ENCODE data around the gene LPAR1. TPM values are rescaled to one million over a fixed set of nuclear protein-coding genes. Genes with fewer than 3 reads are reported as not detected.

LPAR1 gene
- total and polyA plus RNA-seq, 11 donors, result 3.7 to 19.3 (median 6.9) TPM

DNA sequence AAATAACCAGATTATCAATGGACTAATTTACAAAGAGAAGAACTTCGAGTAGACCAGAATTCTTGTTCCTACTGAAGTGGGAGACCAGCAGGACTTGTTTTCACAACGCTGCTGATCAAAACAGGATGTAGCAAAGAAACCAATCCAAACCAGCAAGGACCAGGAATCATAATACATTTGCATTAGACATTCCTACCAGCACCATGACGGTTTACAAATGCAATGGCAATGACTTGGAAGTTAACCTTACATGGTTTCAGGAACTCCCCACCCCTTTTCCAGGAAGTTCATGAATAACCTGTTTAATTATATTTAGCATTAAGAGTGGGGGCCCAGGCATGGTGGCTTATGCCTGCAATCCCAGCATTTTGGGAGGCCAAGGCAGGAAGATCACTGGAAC lies 100.0 kb downstream of the LPAR1 start:
- DNase-seq (no peak), ATAC-seq (no peak)
- Histone ChIP-seq H3K4me1 (peaks cover 0 to 9% (median 0%) of the 10 kb centered on the region in 12 donors), H3K4me3 (no peak overlapping the region), H3K9me3 (no peaks in the 10 kb centered on the region), H3K27me3 (no peaks in the 10 kb centered on the region), H3K36me3 (peaks cover 0 to 17% (median 0%) of the 10 kb centered on the region in 9 donors), H3K27ac (no peak overlapping the region)
- intact Hi-C loops (cut with DNase I), result no loop called here
- WGBS, 4 donors, result 63 to 79% (median 73%) methylated on average over 3 of the region's 3 CpGs
- TF ChIP-seq POLR2A (IDR thresholded peaks at IDR 0.05) (no peak), CTCF (IDR thresholded peaks at IDR 0.05) (no peak)

DNA sequence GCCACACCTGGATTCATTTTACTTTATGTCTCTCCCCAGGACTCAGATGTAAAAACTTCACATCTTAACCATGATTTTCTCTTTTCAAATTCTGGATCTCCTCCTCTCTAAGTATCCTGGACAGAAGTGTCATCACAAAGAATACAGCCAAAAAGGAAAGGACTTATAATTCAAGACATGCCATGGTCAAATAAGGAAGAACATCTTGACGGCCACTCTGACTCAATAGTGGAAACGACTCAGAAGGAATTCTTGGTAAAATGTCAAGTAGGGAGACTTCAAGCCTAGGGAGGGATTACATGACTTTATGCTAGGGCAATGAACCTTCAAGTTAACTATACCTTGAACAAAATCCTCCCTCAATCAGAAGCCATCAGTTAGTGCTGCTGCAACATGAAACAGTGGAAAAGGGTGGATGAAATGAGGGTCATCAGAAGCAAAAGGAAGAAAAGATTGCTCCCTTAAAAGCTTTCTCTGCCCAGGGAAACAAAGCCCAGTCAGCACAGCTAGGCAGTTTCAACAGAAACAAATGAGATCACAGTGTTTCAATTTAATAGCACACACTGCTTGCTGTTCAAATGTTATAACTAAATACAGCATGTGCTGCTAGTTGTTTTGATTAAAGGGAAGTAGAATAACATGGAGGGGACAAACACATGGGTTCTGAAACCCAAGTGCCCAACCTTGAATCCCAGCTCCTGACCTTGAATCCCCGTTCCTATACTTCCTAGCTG lies 101.4 kb downstream of the LPAR1 start:
- TF ChIP-seq POLR2A (IDR thresholded peaks at IDR 0.05) (no peak), CTCF (IDR thresholded peaks at IDR 0.05) (no peak)
- intact Hi-C loops (cut with DNase I), result no loop called here
- ATAC-seq (peak in 1 of 4 donors; percentile 55), DNase-seq (no peak)
- no peak overlapping the region for H3K4me3 ChIP-seq
- peak overlapping the region in 1 of 12 donors; percentile 19 for H3K27ac ChIP-seq
- peaks cover 0 to 13% (median 0%) of the 10 kb centered on the region in 12 donors for H3K4me1 ChIP-seq
- H3K27me3 ChIP-seq, result no peaks in the 10 kb centered on the region
- peaks cover 0 to 4% (median 0%) of the 10 kb centered on the region in 12 donors for H3K9me3 ChIP-seq
- H3K36me3 ChIP-seq, result peaks cover 0 to 15% (median 0%) of the 10 kb centered on the region in 9 donors
- 51 to 63% (median 60%) methylated on average over 3 of the region's 3 CpGs for WGBS, 4 donors

DNA sequence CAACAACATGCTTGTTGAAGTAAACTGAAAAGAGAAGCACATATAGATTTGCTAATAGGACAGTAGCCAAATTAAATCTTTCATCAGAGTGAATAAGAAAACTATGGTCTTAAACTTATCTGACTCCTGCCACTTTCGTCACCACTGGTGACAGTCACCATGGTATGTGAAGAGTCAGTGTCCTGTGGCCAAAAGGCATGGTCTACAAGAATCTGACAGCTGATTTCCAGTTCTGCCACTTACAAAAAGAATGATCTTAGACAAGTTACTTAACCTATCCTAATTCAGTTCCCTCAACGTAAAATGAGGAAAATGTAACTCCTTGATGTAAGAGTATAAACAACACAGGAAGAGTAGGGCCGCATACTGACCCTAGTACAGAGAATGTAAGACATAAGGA lies 102.0 kb downstream of the LPAR1 start:
- H3K36me3 ChIP-seq, result peaks cover 0 to 11% (median 0%) of the 10 kb centered on the region in 9 donors
- ATAC-seq, result no peak
- intact Hi-C loops (cut with DNase I), result no loop called here
- no peaks in the 10 kb centered on the region for H3K27me3 ChIP-seq
- no peak overlapping the region for H3K4me3 ChIP-seq
- no peak for TF ChIP-seq POLR2A (IDR thresholded peaks at IDR 0.05)
- no peak for TF ChIP-seq CTCF (IDR thresholded peaks at IDR 0.05)
- peak overlapping the region in 1 of 12 donors; percentile 19 for H3K27ac ChIP-seq
- WGBS, 4 donors, result 78 to 88% (median 82%) methylated on average over 3 of the region's 3 CpGs
- no peak for DNase-seq
- H3K9me3 ChIP-seq, result peaks cover 0 to 5% (median 0%) of the 10 kb centered on the region in 12 donors
- H3K4me1 ChIP-seq, result peaks cover 0 to 13% (median 0%) of the 10 kb centered on the region in 12 donors

DNA sequence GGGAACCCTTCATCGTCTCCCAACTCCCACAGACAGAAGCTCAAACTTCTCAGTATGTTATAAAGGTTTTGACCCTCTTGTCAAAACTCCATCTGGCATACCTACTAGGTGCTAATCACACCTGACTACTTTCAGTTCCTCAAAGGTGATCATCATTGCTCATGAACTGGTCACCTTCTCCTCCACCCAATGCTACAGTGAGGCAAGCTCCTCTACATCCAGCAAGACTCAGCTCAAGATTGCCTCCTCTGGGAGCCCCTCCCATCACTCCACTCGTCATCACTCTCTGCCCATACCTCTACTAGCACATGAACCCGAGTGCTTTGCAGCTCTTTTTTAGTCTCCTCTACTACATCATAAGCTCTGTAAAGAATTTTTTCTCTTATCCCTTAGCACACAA lies 102.4 kb downstream of the LPAR1 start:
- H3K9me3 ChIP-seq, result peaks cover 0 to 5% (median 0%) of the 10 kb centered on the region in 12 donors
- TF ChIP-seq POLR2A (IDR thresholded peaks at IDR 0.05) (no peak), CTCF (IDR thresholded peaks at IDR 0.05) (no peak)
- no peak for ATAC-seq
- no peak overlapping the region for H3K4me3 ChIP-seq
- H3K27me3 ChIP-seq, result no peaks in the 10 kb centered on the region
- no peak overlapping the region for H3K27ac ChIP-seq
- peaks cover 0 to 8% (median 0%) of the 10 kb centered on the region in 9 donors for H3K36me3 ChIP-seq
- DNase-seq, result no peak
- H3K4me1 ChIP-seq, result peaks cover 0 to 13% (median 0%) of the 10 kb centered on the region in 12 donors
- 52 to 60% (median 57%) methylated on average over 3 of the region's 3 CpGs for WGBS, 4 donors
- intact Hi-C loops (cut with DNase I), result no loop called here

All from heart left ventricle (tissue), 16 donors.